OCI-LY3 (cell line): ENCODE data around the gene DOCK1.

Source experiments
- EZH2phosphoT487 ChIP-seq: fragments of 200-600 bp; shearing (Covaris generic); IDR thresholded peaks from 2 replicates; pipeline ENCODE4 v1.6.1; 2018; ENCODE audit warnings: antibody characterized with exemption, mixed run types, low read depth
- TF ChIP-seq, protein P1 (sequence below): fragments of 200-600, 300-600 bp; sonication (generic); IDR thresholded peaks from 2 replicates; pipeline ENCODE4 v1.5.1; 2014; ENCODE audit warnings: antibody characterized with exemption, low read length, low read depth

DNA sequence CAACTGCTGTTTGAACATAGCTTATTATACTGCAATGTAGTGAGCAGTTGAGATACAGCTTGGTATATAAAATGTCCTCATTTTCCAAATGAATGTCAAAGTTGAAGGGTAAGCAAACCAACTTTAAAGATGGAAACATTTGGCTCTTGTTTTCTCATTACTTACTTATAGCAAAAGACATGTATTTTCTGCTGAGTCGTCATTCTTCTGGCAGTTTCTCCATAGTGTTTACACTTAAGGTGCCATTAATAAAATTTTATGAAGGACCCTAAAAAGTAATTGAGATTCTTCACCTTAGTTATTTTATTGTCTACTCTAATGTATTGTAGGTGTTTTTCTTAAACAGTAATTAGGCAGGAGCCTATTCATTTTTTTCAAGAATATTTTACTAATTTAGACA, 222.6 kb downstream of the DOCK1 start:
- TF ChIP-seq, protein P1, sequence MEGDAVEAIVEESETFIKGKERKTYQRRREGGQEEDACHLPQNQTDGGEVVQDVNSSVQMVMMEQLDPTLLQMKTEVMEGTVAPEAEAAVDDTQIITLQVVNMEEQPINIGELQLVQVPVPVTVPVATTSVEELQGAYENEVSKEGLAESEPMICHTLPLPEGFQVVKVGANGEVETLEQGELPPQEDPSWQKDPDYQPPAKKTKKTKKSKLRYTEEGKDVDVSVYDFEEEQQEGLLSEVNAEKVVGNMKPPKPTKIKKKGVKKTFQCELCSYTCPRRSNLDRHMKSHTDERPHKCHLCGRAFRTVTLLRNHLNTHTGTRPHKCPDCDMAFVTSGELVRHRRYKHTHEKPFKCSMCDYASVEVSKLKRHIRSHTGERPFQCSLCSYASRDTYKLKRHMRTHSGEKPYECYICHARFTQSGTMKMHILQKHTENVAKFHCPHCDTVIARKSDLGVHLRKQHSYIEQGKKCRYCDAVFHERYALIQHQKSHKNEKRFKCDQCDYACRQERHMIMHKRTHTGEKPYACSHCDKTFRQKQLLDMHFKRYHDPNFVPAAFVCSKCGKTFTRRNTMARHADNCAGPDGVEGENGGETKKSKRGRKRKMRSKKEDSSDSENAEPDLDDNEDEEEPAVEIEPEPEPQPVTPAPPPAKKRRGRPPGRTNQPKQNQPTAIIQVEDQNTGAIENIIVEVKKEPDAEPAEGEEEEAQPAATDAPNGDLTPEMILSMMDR = no peak
- TF ChIP-seq EZH2phosphoT487 = no peak
